GM18867 (cell line): Measurements from ENCODE around the gene SLC35C1.
"Not testable (repeated sequence)": the region's sequence is repeated elsewhere in the genome, so short reads cannot be mapped to it uniquely, and the experiment has no call there.

Experiments used
- ATAC-seq: cut with Tn5 transposase; IDR thresholded peaks from one replicate; pipeline ENCODE4 v1.9.1; 2021; ENCODE audit warnings: mild to moderate bottlenecking, moderate library complexity; ENCODE audit not compliant: unreplicated experiment

SLC35C1 gene

GRCh38 chr11:45786272-45786671 lies 18.7 kb upstream of the SLC35C1 start:
- no peak for ATAC-seq

DNA sequence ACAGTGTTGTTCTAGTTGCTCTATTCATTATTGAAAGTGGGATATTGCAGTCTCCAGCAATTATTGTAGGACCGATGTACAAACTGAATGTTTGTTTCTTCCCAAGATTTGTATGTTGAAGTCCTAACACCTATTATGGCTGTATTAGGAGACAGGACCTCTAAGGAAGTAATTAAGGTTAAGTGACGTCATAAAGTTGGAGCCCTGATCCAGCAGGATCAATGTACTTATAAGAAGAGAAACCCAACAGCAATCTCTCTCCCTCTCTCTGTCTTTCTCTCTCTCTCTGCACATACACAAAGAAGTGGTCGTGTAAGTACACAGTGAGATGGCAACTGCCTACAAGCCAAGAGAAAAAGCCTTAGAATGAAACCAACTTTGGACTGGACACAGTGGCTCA lies 16.1 kb upstream of the SLC35C1 start:
- no peak for ATAC-seq

DNA sequence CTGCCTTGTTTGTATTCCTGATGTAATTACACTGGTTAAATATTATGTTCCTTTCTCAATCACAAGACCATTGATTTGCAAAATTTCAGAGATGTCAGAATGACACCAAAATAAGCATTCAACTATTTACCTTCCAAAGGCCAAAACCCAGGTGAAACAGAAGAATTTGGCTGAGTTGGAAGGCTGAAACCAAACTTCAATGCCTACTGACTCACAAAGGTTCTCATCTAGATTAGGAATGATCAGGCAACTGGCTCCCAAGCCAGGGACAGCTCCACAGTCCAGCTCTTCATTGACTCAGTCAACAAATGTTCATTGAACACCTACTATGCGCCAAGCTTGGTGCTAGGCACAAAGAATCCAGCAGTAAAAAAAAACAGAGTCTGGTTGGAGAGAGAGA lies 13.4 kb upstream of the SLC35C1 start:
- no peak for ATAC-seq

GRCh38 chr11:45794169-45794568 lies 10.8 kb upstream of the SLC35C1 start:
- no peak for ATAC-seq

DNA sequence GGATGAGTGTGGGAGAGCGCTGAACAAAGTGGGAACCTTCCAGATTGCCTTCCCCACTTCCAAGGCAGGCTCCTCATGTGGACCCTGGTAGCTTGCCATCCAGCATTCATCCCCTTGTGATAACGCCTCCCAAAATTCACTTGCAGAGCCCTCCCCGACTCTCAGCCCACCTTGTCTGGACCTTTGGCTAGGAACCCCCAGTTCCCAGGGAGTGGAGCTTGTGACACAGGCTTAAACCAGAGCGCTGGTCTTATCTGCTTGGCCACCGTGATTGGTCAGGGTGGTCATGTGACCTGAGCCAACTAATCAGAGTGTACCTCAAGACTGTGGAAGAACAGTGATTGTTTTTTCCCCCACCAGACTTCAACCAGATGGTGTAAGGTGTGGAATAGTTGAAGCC lies 9.6 kb upstream of the SLC35C1 start:
- no peak for ATAC-seq

- no peak for ATAC-seq
These were observed 8.5 kb upstream of the SLC35C1 start for GRCh38 chr11:45796461-45796861.

DNA sequence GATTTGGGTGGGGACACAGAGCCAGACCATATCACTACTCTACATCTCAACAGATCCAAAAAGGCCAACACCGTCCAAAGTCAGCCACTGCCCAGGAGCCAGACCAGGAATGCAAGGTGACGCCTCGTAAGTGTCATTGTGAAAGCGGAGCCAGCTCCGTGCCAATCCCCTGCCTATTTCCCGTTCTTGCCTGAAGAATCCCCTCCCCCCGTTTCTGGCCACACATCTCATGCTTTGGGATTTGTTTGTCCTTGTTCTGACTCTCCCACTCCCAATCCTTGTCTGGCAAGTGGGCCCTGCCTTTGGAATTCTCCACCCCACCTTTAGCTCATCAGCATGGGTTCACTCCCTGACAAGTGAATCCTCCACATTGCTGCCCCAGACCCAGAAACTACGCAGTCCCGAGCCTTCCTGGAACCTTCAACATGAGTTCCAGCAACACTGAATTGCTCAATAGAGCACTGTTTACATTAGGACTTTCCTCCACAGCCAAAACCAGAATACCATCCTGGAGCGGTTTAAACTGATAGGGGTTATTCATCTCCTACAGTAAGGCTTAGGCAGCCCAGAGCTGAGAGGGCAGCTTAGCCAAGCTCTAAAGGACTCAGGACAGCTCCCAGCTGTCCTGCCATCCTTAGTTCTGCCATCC lies 6.0 kb upstream of the SLC35C1 start:
- ATAC-seq: no peak

DNA sequence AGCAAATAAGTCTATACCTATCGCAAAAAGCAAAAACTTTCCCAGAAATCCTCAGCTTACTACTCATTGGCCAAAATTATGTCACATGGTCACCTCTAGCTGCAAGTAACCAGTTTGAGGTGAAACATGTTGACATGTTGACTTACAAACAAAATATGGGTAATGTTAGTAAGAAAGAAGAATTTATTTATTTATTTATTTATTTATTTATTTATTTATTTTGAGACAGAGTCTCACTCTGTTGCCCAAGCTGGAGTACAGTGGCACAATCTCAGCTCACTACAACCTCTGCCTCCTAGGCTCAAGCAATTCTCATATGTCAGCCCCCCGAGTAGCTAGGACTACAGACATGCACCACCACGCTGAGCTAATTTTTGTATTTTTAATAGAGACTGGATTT lies 5.4 kb upstream of the SLC35C1 start:
- no peak for ATAC-seq

- ATAC-seq: no peak
These were observed 4.7 kb upstream of the SLC35C1 start for GRCh38 chr11:45800261-45800660.

DNA sequence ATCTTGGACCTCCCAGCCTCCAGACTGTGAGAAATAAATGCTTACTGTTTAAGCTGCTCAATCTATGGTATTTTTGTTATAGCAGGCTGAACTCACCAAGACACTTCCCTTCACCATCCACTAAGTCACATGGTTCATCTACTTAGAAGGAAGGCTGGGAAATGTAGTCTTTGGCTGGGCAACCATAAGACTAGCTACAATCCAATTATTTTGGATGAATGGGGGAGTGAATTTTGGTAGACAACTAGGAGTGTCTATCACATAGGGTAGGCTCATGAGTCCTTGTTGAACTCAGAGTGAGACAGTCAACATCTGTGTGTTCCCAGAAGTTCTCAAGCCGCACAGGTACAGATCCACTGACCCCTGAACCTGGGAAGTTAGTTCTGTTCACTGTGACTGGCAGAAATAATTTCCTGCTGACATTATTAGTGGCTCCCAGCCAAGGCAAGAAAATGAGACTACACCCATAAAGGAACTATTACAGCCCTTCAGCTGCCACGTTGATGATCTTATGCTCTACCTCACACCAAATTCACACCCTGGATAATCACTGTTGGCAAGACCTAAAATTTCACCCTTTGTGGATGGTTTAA lies 3.1 kb upstream of the SLC35C1 start:
- ATAC-seq: no peak

DNA sequence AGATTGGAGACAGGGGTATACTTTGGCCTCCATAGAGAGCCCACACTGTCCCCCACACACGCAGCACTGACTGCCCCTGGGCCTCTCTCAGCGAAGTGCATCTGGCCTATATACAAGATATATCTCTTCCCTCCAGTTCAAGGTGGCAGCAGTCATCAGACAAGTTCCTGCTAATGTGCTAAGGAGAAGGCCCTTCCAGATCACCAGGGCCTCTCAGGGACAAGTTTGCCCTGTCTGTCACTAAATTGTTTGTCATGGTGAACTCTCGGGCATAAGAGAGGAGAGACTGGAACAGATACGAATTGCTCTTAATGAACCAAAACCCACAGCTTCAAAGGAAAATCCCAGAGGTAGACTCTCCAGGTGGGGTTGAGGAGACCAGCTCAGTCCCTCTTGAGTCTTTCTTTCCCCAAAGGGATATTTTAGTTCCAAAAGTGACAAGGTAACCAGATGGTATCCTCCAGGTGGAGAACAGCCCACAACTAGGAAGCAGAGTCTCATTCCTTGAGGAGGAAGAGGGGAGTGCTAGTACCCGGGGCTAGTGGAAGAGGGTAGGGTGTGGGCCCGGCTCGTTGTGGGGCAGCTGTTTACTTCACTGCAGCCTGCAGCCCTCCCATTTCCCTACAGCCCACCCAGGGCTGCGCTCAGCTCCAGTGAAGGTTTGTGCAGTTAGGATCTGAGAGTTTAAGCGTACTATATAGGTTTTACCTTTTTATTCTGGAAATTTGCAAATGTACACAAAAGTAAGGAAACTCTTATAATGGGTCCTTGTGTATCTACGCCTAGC lies 2.2 kb upstream of the SLC35C1 start:
- ATAC-seq: no peak

GRCh38 chr11:45803971-45804760 lies 783 bp upstream of the SLC35C1 start:
- peak; percentile 25 for ATAC-seq

DNA sequence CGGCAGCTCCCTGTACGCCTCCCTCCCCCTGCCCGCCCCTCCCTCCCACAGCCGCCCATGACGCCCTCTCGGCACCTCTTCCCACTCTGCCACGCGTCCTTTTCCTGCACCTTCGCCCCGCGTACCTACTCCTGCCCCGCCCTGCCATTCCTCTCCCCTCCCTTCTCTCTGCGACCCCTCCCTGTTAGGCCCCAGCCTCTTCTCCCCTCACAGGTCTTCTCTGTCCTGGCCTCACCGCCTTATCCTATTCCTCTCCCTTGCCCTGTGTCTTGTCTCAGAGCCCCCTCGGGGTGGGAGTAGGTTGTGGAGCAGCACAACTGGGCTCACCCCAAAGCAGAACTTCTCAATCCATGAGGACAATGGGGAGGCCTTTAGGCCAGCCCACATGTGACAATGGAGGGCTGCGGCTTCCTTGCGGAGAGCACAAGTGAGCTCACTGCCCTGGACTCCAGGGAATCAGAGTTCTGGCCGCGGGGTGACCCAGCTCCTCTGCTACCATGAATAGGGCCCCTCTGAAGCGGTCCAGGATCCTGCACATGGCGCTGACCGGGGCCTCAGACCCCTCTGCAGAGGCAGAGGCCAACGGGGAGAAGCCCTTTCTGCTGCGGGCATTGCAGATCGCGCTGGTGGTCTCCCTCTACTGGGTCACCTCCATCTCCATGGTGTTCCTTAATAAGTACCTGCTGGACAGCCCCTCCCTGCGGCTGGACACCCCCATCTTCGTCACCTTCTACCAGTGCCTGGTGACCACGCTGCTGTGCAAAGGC lies 539 bp downstream of the SLC35C1 start:
- peak; percentile 35 for ATAC-seq

GRCh38 chr11:45806072-45806933 lies 1.4 kb downstream of the SLC35C1 start:
- ATAC-seq: no peak

GRCh38 chr11:45806937-45807791 lies 2.2 kb downstream of the SLC35C1 start:
- no peak for ATAC-seq

GRCh38 chr11:45807792-45808238 lies 2.9 kb downstream of the SLC35C1 start:
- no peak for ATAC-seq

DNA sequence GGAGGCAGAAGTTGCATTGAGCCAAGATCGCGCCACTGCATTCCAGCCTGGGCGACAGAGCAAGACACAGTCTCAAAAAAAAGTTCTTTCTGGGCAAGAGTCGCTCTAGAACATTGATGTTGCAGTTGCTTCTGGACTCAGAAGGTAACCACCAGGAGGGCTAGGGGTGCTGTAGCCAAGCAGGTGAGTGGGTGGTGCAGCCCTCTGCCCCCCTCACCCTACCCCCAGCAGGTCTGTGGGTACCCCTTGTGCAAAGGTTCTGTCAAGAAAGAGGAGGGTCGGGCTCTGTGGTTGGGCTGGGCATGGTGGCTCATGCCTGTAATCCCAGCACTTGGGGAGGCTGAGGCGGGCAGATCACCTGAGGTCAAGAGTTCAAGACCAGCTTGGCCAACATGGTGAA lies 3.5 kb downstream of the SLC35C1 start:
- ATAC-seq: not testable (repeated sequence)

- no peak for ATAC-seq
These were observed 4.8 kb downstream of the SLC35C1 start for GRCh38 chr11:45809456-45810395.
